Choroid plexus epithelial cell (primary cell): ENCODE data around the gene XKR8.
A peak's percentile ranks its signal among the peaks of the same experiment; 100 is the strongest.
"Not testable (repeated sequence)": the region's sequence is repeated elsewhere in the genome, so short reads cannot be mapped to it uniquely, and the experiment has no call there.

Experiments
- DNase-seq: peaks from one replicate; pipeline ENCODE4 v3.0.0-alpha.2; 2010; ENCODE audit warnings: low read depth
- H3K4me3 ChIP-seq: 2 replicates; pipeline ENCODE4 v1.5.1; 2011; ENCODE audit warnings: low read depth, mild to moderate bottlenecking, control low read depth, low read length, moderate library complexity
- TF ChIP-seq, protein P1 (sequence below): conservative IDR thresholded peaks from 2 replicates; pipeline ENCODE4 v1.5.1; 2011; ENCODE audit warnings: low read depth, mild to moderate bottlenecking, control low read depth, inconsistent platforms, low read length, moderate library complexity

Gene XKR8

DNA sequence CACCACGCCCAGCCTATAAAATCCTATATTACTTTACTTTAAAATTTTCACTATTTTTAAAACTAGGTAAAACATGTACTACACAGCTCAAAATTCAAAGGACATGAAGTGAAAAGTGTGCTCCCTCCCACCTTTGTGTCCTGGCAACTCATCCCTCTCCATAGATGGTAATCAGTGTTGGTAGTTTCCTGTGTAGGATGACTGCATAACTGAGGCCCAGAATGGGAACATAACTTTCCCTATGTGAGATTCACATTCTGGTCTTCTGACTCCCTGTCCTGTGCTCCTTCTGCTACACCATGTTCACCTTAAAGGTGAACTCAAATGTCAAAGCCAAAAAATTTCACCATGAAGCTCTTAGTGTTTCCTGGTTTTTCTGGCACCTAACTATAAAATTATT lies 39.3 kb downstream of the XKR8 start:
- H3K4me3 ChIP-seq = no peak overlapping the region
- DNase-seq = peak; percentile 5
- TF ChIP-seq, protein P1, sequence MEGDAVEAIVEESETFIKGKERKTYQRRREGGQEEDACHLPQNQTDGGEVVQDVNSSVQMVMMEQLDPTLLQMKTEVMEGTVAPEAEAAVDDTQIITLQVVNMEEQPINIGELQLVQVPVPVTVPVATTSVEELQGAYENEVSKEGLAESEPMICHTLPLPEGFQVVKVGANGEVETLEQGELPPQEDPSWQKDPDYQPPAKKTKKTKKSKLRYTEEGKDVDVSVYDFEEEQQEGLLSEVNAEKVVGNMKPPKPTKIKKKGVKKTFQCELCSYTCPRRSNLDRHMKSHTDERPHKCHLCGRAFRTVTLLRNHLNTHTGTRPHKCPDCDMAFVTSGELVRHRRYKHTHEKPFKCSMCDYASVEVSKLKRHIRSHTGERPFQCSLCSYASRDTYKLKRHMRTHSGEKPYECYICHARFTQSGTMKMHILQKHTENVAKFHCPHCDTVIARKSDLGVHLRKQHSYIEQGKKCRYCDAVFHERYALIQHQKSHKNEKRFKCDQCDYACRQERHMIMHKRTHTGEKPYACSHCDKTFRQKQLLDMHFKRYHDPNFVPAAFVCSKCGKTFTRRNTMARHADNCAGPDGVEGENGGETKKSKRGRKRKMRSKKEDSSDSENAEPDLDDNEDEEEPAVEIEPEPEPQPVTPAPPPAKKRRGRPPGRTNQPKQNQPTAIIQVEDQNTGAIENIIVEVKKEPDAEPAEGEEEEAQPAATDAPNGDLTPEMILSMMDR = no peak

DNA sequence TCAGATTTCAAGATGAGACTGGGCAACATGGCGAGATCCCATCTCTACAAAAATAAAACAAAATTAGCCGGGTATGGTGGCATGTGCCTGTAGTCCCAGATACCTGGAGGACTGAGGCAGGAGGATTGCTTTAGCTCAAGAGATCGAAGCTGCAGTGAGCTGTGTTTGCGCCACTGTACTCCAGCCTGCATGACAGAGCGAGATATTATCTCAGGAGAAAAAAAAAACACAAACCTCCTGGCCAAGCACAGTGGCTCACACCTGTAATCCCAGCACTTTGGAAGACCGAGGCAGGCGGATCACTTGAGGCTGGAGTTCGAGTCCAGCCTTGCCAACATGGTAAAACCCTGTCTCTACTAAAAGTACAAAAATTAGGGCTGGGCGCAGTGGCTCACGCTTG lies 42.8 kb downstream of the XKR8 start:
- no peak for DNase-seq
- TF ChIP-seq, protein P1 = no peak
- H3K4me3 ChIP-seq = no peak overlapping the region

DNA sequence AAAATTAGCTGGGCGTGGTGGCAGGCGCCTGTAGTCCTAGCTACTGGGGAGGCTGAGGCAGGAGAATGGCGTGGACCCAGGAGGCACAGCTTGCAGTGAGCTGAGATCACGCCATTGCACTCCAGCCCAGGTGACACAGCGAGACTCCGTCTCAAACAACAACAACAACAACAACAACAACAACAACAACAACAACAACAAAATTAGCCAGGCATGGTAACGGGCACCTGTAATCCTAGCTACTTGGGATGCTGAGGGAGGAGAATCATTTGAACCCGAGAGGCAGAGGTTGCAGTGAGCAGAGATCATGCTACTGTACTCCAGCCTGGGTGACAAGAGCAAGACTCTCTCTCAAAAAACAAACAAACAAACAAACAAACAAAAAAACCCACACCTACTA lies 43.3 kb downstream of the XKR8 start:
- not testable (repeated sequence) for H3K4me3 ChIP-seq, DNase-seq

DNA sequence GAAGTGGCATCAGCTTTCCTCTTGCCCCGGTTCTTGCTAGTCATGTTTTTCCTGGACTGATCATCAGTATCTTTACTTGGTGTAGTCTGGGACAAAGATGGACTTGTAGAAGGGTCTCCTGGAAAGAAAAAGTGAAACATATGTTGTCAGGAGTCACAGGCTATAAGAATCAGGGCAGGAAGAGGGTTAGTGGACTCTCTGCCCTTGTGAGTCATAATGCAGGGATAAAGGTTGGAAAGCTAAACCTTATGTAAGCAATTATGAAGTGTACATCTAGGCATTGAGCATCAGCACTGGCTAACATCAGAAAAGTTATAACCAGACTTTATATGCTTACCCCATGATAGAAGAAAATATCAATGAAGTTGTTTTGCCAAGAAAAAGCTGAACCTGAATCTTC lies 51.2 kb downstream of the XKR8 start:
- no peak overlapping the region for H3K4me3 ChIP-seq
- TF ChIP-seq, protein P1 = no peak
- DNase-seq = no peak
